ENCODE measurements around the gene CNIH3. TPM values are rescaled to one million over a fixed set of nuclear protein-coding genes. Genes with fewer than 3 reads are reported as not detected.

CNIH3 gene
- total RNA-seq, 2 donors from 2014 or later = 1.1 to 1.8 TPM

DNA sequence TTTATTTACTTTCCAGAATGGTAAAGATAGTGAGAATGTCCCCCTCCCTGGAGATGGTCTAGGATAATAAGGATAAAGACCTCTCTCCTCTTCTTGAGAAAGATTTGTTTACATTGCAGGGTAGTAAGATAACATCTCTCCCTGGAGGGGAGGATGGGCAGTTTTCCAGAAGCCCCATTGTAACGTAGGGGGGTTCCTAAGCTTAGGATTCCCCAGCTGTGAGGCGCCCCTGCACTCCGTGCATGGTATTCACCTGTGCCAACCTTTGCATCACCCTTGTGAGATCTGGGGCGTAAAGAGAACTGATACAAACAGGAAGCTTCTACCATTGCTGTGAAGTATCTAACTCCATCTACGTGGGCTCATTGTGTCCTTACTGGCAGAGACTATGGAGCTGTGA is 164.6 kb downstream of the CNIH3 start:
- ATAC-seq (no peak), DNase-seq (ENCODE audit: low spot score in 2 of 2) (no peak)
- H3K9me3 Mint-ChIP-seq = peaks cover 0 to 7% of the 10 kb centered on the region in 2 donors
- no peak overlapping the region for H3K27ac Mint-ChIP-seq
- H3K36me3 Mint-ChIP-seq = no peaks in the 10 kb centered on the region

DNA sequence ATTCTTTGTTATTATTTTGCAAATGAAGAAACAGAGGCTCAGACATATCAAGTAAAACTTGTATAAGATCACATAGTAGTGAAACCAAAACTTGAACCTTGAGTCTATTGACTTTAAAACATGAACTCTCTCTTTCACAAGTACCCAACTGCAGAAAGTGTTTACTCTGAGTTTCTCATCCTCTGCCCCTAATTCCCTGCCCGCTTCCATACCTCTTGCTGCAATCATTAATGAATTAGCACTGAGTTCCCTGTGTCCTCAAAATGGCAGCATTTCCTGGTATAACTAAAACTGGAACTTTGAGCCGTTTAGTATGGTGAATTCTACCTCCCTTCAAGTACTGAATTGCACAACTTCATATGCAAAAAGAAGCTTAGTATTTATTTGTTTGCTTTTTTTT is 165.7 kb downstream of the CNIH3 start:
- H3K27ac Mint-ChIP-seq = no peak overlapping the region
- DNase-seq (ENCODE audit: low spot score in 2 of 2) (no peak), ATAC-seq (no peak)
- peaks cover 0 to 7% of the 10 kb centered on the region in 2 donors for H3K9me3 Mint-ChIP-seq
- H3K36me3 Mint-ChIP-seq = peaks cover 0 to under 1% of the 10 kb centered on the region in 2 donors

DNA sequence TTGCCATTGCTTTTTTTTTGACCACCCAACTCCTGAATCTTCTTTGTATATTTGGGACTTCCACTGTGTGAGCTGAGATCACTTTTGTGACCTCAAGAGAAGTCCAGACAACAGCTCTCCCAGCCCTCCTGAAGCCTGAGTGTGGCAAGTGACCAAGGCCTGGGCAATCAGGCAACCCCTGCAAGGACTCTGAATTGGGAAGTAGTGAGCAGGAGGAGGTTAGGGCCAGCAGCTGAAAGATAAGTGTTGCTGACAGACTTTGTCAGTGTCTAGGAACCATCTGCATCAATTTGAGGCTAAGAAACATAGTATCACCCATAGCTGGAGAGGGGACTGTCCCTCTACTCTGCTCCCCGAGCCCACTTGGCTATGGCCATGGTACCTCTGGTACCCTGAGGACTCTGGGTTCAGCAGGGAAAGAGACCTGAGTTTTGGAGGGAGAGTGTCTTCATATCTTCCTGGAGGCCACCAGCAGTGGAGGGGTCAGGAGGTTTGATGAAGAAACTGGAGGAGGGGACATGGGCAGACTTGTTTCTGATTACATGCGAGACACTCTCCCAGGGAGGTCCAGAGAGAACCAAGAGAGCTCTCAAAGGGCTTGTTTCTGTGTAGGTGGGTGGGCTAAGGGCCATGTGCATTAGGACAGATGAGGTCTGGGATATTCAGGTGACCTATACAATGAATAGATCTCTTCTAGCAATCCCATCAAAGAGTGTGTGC is 166.3 kb downstream of the CNIH3 start:
- Mint-ChIP-seq H3K9me3 (peaks cover 4 to 13% of the 10 kb centered on the region in 2 donors), H3K27ac (no peak overlapping the region), H3K36me3 (peaks cover 0 to 7% of the 10 kb centered on the region in 2 donors)
- ATAC-seq = no peak
- DNase-seq (ENCODE audit: low spot score in 2 of 2) = no peak

DNA sequence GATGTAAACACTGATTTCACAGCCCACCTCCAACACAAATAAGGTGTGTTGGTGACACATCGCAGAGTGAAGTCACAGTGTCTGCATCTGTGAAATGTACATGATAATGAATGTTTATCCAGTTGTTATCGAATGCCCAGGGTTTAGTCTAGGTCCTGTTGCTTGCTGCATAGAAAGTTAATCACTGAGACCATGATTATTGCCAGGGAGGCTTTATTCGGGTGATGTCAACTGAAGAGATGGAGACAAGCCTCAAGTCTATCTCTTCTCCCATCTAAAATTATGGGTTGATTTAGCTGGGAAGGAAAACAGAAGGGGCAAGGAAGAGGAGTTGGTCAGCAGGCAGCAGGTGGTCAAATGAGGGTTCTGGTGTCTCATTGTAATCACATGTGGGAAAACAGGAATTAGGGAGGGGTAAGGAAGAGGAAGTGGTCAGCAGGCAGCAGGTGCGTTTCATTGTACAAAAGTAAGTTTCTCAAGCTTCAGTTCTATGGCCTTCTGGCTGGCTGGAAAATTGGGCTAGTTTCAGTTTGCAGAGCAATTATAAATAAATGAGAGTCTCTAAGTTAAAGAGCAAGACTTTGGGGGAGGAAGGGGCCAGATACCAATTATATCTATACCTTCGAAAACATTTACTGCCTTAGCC is 167.0 kb downstream of the CNIH3 start:
- H3K27ac Mint-ChIP-seq = peak overlapping the region; percentile 2 to 61
- DNase-seq (ENCODE audit: low spot score in 2 of 2) (no peak), ATAC-seq (no peak)
- peaks cover 4 to 13% of the 10 kb centered on the region in 2 donors for H3K9me3 Mint-ChIP-seq
- peaks cover 0 to 8% of the 10 kb centered on the region in 2 donors for H3K36me3 Mint-ChIP-seq

DNA sequence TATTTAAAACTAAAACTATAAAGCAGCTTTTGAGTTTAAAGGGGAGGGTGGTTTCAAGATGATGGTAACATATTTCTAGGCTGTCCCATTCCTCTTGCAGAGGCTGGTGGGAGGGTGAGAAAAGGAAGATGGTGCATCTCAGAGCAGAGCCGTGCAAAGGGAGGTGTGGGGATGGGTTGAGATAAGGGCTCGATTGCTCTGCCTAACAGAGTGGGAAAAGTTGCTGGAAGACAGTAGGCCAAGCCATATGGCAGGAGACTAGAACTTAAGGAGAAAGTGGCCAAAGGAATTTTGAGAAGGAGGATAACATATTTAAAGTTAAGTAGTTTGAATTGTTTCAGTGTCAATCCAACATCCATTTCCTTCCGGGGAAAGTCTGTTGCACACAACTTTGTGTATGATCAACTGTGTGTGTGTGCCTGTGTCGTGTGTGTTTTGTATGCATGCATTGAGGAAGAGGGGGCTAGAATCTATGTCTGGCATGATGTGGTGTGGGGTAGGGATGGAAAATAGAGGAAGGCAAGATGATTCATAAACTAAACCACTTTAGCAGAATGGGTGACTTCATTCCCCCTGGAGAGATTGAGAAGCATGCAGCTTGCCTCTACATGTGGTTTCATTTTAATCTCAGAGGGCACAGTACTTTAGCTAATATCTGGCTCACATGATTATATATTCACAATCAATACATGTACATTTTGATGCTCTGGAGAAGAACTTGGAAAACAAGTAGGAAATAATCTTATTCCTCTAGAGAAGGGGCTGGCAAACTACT is 168.3 kb downstream of the CNIH3 start:
- H3K9me3 Mint-ChIP-seq = peaks cover 8 to 13% of the 10 kb centered on the region in 2 donors
- DNase-seq (ENCODE audit: low spot score in 2 of 2) (no peak), ATAC-seq (peak in 1 of 2 donors; percentile 33)
- peaks cover 0 to 8% of the 10 kb centered on the region in 2 donors for H3K36me3 Mint-ChIP-seq
- no peak overlapping the region for H3K27ac Mint-ChIP-seq

DNA sequence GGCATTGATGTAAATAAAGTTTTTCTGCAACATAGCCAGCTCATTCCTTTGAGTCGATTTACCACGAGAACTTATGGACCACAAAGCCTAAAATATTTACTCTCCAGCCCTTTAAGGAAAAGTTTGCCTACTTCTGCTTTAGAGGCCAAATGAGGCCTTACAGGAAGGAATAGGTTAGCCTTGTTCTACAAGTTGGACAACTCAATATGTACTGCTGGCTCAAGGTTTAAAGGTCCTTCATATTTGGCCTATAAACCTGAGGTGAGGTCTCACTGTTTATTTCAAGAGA is 168.9 kb downstream of the CNIH3 start:
- peaks cover 8 to 13% of the 10 kb centered on the region in 2 donors for H3K9me3 Mint-ChIP-seq
- DNase-seq (ENCODE audit: low spot score in 2 of 2) (no peak), ATAC-seq (no peak)
- H3K27ac Mint-ChIP-seq = no peak overlapping the region
- H3K36me3 Mint-ChIP-seq = peaks cover 0 to 8% of the 10 kb centered on the region in 2 donors

DNA sequence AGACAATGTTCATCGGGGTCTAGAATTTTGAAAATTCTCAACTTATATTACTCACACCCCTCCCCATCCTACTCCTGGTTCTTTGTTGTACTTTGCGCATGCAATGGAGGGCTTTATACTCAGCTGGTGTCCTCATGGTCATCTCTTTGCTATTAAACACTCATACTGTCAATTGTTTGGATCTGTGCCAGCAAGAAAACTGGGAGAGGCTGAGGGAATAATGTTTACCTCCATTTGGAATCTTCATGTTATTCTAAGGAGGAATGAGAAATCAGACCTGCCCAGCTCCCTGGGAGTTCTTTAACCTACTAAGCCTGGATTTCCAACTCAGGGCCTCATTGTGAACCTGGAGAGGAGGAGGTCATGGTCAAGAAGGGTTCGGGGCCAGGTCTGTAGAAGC is 169.5 kb downstream of the CNIH3 start:
- H3K27ac Mint-ChIP-seq = no peak overlapping the region
- H3K36me3 Mint-ChIP-seq = peaks cover 0 to 8% of the 10 kb centered on the region in 2 donors
- ATAC-seq = no peak

DNA sequence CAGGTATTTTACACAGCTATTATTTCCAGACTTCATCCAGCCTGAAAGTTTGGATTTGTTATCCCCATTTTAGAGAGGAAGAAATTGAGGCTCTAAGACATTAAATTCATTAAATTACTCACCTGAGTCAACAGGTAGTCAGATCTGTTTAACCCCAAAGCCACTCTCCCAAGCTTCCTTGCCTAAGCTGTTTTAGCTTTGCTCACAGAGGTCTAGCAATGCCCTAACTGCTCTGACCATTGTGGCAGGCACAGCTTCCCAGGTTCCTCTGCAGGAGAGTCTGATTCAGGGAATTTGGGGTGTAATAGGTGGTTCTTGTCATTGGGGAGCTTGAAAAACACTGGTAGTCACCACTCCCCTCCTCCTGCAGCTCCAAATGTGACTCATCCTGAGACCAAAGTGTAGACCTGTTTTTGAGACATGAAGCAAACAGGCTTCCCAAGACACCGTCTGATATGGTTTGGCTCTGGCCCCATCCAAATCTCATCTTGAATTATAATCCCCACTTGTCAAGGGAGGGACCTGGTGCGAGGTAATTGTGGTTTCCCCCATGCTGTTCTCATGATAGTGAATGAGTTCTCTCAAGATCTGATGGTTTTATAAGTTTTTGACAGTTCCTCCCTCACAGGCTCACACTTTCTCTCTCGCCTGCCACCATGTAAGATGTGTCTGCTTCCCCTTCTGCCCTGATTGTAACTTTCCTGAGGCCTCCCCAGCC is 170.6 kb downstream of the CNIH3 start:
- ATAC-seq = peak; percentile 41 to 93

More for the DNA sequence above, 169.5 kb downstream of the CNIH3 start:
- DNase-seq (ENCODE audit: low spot score in 2 of 2) = no peak
- peaks cover 8 to 13% of the 10 kb centered on the region in 2 donors for H3K9me3 Mint-ChIP-seq

DNA sequence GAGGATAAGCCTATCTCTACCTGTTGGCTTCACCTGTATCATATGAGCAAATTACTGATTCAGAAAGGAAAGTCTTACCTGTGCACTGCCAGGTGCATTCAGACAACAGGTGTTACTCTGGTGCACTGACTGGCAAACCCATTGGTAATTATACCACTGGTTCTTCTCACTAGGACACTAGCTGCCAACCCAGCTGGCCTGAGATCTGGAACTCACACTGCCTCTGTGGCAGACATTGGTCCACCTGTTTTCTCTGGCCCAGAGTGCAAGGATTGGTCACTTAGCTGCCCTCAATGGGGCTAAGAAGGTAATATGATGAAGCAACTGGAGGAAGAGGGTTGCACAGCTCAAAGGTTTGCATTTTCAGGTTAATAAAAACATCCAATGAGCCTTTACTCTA is 173.2 kb downstream of the CNIH3 start:
- Mint-ChIP-seq H3K36me3 (peaks cover 0 to 8% of the 10 kb centered on the region in 2 donors), H3K9me3 (peaks cover 8 to 9% of the 10 kb centered on the region in 2 donors), H3K27ac (no peak overlapping the region)
- ATAC-seq = no peak
- DNase-seq (ENCODE audit: low spot score in 2 of 2) = no peak

More for the DNA sequence above, 170.6 kb downstream of the CNIH3 start:
- no peak overlapping the region for H3K27ac Mint-ChIP-seq
- H3K9me3 Mint-ChIP-seq = peaks cover 8 to 13% of the 10 kb centered on the region in 2 donors
- peaks cover 0 to 8% of the 10 kb centered on the region in 2 donors for H3K36me3 Mint-ChIP-seq
- DNase-seq (ENCODE audit: low spot score in 2 of 2) = peak in 1 of 2 donors; percentile 7

Other genes with a start within 250 kb of the CNIH3 start
- gene WDR26, start 181.5 kb upstream of the CNIH3 start, total RNA-seq = 10 to 100 TPM; 74.3 to 86.3 TPM

All from activated naive CD4-positive, alpha-beta T cell treated with anti-CD3 and anti-CD28 coated beads, Interleukin-2, amount 50 U/mL, for 72 hours (primary cell).